GM18519 (cell line): ENCODE results near the gene ARFGEF3.
"Not testable (repeated sequence)": the region's sequence is repeated elsewhere in the genome, so short reads cannot be mapped to it uniquely, and the experiment has no call there.

ENCODE experiments used
- ATAC-seq: cut with Tn5 transposase; IDR thresholded peaks from one replicate; pipeline ENCODE4 v1.9.1; 2021; ENCODE audit warnings: mild to moderate bottlenecking, moderate library complexity; ENCODE audit not compliant: unreplicated experiment, low FRiP score

The ARFGEF3 gene, protein sequence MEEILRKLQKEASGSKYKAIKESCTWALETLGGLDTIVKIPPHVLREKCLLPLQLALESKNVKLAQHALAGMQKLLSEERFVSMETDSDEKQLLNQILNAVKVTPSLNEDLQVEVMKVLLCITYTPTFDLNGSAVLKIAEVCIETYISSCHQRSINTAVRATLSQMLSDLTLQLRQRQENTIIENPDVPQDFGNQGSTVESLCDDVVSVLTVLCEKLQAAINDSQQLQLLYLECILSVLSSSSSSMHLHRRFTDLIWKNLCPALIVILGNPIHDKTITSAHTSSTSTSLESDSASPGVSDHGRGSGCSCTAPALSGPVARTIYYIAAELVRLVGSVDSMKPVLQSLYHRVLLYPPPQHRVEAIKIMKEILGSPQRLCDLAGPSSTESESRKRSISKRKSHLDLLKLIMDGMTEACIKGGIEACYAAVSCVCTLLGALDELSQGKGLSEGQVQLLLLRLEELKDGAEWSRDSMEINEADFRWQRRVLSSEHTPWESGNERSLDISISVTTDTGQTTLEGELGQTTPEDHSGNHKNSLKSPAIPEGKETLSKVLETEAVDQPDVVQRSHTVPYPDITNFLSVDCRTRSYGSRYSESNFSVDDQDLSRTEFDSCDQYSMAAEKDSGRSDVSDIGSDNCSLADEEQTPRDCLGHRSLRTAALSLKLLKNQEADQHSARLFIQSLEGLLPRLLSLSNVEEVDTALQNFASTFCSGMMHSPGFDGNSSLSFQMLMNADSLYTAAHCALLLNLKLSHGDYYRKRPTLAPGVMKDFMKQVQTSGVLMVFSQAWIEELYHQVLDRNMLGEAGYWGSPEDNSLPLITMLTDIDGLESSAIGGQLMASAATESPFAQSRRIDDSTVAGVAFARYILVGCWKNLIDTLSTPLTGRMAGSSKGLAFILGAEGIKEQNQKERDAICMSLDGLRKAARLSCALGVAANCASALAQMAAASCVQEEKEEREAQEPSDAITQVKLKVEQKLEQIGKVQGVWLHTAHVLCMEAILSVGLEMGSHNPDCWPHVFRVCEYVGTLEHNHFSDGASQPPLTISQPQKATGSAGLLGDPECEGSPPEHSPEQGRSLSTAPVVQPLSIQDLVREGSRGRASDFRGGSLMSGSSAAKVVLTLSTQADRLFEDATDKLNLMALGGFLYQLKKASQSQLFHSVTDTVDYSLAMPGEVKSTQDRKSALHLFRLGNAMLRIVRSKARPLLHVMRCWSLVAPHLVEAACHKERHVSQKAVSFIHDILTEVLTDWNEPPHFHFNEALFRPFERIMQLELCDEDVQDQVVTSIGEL (N-terminal part only)

DNA sequence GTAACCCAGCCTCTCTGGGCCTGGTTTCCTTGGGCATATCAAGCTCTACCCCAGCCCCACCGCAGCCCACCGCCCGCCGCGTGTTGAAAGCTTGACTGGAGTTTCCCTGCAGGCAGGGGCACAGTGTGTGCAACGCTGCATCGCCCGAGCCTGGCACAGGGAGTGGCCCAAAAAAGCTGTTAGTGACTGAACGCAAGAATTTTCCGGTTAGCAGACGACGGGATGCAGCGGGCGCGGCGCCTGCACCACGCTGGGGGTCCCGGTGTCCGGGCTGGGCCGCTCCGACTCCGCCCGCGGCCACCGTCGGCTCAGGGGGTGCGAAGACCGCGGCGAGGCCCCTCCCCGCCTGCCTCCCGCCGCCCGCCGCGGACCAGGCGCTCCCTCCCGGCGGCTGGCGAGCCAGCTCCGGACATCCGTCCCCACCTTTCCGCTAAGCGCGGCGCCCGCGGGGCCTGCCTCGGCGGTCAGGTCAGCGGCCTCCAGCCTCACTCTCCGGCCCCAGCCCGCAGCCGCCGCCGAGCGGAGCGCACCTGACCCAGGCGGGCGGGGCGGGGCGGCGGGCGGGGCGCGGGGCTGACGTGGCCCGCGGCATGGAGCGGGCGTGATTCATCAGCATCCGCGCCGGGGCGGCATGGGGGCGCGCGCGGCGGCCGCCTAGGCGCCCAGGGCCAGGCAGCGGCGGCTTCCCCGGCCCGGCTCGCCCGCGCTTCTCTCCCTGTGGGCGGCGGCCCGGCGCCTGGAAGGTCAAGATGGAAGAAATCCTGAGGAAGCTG lies at the start of gene ARFGEF3:
ARFGEF3 (plus strand) TSS at position 602 of the 773 bp plus-strand sequence; CDS start at position 750, 148 bp downstream.
- peak; percentile 60 for ATAC-seq

DNA sequence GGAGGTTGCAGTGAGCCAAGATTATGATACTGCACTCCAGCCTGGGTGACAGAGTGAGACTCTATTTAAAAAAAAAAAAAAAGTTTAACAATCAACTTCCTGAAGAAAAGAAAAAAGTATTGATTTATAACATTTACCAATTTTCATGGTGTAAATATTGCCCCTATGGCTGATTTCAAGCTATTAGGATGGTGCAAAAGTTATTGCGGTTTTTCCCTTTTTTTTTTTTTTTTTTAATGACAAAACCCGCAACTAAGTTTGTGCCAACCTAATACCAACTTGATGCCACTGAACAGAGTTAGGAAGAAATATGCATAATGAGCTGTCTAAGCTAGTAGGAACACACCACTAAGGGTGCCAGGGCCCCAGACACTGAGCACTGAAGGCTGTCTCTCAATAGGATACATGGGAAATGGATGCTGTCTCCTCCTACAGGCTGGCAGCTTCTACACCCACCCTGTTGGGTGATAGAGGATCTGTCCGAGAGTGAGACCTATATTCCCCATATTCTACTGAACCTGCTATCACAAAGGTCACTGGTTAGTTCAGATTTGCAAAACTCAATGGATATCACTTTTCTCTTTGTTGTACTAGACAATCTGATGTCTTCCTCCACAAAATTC lies 48.0 kb upstream of the ARFGEF3 start:
- no peak for ATAC-seq

DNA sequence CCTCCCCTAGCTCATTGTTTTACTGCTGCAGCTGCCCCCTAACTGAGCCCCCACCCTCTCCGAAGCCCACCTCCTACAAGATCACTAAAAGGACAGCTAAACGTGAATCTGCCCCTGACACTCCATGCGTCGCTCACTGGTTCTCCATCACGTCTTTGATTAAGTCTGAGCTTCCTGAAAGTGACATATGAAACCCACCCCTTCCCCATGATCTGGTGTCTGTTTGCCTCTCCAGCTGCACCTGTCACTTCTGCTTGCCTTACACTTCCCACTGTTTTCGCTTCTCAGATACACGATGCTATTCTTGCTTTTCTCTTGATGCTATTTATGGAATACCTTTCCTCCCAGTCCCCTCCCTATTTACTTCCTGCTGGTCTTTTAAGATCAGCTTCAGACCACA lies 46.5 kb upstream of the ARFGEF3 start:
- no peak for ATAC-seq

DNA sequence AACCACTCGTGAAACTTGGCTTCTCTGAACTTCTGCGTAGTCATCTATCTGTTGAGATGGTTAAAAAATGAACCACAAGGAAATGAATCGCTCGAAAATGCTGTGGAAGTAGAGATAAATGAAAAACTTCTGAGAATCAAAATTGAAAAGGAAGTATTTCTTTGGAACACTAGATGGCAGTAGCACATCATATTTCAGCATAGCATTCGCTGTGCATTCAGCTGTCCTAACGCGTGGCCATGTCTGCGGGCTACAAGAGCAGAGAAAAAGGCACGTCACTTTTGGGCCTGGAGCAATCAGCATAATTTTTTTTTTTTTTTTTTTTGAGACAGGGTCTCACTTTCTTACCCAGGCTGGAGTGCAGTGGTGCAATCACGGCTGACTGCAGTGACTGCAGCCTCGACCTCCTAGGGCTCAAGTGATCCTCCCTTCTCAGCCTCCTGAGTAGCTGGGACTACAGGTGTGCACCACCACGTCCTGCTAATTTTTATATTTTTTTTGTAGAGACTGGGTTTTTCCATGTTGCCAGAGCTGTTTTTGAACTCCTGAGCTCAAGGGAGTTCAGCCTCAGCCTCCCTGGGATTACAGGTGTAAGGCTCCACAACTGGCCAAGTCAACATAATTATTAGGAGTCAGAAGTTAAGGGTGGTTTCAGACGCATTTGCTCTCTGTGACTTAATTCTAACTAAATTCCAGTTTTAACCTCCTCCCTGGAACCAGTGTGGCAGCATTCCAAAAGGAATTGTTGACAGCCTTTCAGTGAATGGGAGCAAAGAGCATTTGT lies 45.7 kb upstream of the ARFGEF3 start:
- ATAC-seq, result no peak

DNA sequence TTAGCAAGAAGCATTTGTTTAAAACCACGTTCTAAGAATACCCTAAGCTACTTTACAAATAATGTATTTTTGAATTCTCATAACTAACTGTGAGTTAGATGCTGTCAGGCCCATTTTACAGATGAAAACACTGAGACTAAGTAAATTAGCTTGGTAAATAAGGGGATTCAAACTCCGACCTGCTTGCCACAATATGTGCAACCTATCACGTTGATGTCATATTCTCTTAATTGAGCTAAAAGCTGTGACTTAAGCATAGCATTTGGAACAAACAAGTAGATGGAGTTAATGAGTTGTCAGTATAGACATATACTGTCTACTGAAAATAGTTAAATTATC lies 45.1 kb upstream of the ARFGEF3 start:
- no peak for ATAC-seq

DNA sequence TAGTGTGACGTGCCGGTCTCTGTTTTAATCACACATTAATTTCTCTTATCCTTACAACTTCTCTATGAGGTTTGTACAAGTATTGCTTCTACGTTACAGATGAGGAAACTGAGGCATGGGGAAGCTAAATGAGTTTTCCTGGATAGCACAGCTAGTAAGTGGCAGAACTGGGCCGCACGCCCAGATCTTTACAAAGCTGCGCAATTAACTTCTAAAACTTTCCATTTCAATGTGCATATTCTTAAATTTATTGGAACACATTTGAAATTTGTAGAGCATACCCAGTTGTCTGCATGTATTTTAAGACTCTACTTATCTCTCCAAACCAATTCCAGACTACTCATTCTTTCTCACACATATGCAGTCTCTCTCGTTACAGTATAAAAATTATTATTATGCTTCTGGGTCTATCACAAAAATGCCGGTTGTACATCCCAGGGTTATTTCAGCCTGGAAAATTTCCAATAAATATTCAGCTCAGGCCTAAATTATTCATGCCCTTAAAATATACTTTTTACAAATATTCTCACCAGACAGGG lies 44.3 kb upstream of the ARFGEF3 start:
- no peak for ATAC-seq

DNA sequence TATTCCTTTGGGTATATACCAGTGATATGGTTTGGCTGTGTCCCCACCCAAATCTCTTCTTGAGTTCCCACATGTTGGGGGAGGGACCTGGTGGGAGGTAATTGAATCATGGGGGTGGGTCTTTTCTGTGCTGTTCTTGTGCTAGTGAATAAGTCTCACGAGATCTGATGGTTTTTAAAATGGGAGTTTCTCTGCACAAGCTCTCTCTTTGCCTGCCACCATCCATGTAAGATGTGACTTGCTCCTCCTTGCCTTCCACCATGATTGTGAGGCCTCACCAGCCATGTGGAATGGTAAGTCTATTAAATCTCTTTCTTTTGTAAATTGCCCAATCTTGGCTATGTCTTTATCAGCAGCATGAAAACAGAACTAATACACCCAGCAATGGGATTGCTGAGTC lies 42.5 kb upstream of the ARFGEF3 start:
- ATAC-seq, result not testable (repeated sequence)

DNA sequence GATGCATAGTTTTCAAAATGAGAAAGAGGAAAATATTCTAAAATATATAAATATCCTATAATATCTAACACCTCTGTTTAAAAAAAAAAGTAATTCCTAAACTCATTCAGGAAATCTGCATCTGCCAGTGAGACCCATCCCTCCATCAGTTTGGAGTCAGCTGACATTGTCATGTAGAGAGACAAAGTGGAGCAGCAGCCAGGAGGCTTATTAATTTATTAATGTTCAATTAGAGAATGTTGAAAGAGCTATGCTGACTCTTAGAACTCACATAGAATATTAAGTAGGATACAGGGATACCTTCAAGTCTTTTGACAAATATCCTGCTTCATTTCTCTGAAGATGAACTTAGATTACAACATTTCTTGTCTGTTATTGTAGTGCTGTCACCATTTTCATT lies 41.8 kb upstream of the ARFGEF3 start:
- ATAC-seq, result no peak

DNA sequence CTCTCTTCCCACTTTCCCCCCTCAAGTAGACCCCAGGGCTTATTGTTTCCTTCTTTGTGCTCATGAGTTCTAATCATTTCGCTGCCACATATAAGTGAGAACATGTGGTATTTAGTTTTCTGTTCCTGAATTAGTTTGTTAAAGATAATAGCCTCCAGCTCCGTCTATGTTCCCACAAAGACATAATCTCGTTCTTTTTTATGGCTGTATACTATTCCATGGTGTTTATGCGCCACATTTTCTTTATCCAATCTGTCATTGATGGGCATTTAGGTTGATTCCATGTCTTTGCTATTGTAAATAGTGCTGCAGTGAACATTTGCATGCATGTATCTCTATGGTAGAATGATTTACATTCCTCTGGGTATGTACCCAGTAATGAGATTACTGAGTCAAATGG lies 37.6 kb upstream of the ARFGEF3 start:
- ATAC-seq, result no peak

DNA sequence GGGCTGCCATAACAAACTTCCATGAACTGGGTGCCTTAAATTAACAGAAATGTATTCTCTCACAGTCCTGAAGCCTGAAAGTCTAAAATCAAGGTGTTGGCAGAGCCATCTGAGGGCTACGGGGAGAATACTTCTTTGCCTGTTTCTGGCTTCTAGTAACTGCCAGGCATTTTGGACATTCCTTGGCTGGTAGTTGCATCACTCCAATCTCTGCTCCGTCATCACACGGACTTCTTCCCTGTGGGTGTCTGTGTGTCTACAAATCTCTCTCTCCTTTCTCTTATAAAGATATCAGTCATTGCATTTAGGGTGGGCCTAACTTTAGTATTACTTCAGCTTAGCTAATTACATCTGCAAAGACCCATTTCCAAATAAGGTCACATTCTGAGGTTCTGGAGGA lies 33.6 kb upstream of the ARFGEF3 start:
- no peak for ATAC-seq

DNA sequence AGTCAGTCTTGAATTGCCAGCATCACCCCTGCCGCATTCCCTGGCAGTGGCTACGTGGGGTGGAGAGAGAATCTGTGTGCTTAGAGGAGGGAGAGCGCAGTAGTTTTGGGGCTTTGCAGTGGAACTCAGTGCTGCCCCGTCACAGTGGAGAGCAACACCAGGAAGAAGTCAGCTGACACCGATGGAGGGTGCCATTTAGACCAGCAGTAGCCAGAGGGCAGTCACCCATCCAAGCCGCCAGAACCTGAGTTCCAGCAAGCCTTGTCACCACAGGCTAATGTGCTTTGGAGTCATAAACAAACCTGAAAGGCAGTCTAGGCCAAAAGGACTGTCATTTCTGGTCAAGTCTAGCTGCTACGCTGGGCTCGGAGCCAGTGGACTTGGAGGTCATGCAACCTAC lies 32.5 kb upstream of the ARFGEF3 start:
- no peak for ATAC-seq

DNA sequence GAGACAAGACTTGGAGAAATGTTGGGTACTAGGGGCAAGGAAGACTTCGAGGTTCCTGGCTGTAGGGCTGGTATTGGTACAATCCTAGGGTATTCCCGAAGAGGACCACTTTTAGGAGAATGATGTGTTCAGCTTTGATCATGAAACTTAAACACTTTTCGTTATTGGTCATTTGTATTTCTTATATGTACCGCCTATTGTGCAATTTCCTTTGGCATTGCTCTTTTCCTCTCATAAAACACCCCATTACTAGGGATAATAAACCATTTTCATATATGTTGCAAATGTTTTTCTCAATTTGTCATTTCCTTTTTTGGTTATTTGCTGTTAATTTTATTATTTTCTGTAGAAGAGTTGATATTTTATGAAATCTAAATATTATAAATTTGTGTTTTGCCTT lies 18.9 kb upstream of the ARFGEF3 start:
- no peak for ATAC-seq

DNA sequence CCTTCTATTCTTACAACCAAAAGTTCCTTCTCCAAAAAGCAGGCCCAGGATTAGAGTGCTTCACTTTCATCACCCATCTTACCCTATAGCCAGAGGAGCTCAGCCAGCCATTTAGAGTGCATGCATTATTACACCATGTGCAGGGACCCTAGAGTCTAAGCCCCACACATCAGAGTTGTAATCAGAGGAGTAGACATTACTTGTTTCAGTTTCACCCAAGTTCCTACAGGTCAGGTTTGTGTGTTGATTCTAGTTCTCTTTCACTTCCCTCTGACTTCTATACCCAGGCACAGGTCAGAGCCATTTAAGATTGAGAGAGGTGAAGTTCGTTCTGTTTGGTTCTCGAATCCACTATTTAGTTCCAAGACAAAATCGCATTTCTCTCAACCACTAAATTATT lies 16.3 kb upstream of the ARFGEF3 start:
- ATAC-seq, result peak; percentile 98

DNA sequence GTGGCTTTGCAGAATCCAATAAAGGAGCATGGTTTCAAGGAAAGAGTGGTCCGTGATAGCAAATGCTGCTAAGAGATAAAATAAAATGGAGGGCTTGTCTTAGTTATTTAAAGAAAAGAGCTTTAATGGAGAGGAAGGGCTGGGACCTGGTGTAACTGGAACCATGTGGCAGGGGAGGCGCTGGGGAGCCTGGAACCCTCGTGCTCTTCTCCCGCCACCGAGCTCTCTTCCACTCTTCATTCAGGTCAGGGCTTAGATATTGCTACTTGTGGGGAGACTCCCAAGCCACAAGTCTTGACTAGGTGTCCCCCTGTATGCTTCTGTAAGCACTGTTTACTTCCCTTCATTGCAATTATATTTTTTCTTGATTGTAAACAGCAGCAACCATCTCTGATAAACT lies 15.2 kb upstream of the ARFGEF3 start:
- ATAC-seq, result no peak

DNA sequence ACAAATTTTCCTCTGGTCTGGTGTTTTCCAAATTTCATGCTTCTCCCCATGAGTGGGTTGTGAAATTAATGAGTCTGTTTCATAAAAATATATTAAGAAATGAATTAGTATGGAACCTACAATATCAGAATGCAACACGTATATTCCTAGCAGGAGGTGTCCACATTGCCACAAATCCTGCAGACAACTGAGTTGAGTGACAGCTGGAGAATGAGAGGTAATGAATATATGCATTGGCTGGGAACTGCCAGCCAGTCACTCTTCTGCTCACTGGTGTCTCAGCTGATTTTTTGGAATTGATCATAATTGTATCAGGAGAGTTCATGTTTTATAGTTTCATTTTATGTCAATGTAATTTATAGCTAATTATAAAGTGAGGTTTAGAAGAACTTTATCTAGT lies 6.3 kb upstream of the ARFGEF3 start:
- no peak for ATAC-seq

DNA sequence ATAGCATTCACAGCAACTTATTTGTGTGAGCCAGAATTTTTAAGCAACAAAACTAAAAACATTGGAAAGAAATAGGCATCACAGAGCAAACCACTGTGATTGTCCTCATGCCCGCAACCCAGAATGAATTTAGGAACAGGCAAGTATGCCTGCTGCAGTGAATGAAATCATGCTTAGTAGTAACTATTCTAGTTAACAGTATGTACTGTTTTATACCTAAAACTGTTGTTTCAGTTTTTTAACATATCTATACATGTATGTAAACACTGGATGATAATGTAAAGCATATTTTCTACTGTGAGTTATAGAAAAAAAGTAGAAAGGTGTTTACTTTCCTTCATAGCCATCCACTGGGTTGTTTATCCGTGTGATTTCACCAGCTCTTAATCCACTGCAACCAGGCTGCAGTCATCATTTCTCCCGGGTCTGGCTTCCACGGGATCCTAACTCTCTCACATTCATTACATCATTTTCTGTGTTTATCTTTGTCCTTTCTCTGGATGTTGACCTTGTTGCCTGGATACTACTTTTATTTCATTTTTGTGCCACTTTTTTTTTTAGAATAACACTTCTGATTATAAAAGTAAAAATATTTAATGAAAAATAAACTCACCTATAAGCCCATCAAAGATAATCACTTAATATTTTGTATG lies 3.6 kb upstream of the ARFGEF3 start:
- ATAC-seq, result no peak

DNA sequence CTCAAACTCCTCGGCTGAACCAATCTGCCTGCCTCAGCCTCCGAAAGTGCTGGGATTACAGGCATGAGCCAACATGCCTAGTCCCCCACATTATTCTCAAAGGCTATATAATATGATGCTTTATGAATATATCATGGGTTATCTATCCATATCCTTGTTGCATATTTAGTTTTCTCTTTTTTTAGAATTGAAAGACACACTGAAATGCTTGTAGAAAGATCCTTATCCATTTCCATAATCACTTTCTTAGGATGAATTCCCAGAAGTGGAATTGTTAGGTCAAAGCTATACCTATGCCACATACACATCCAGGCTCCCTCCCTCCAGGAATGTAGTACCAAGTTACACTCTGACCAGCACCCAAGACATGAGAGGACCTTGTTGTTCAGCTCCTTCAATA lies 2.5 kb upstream of the ARFGEF3 start:
- no peak for ATAC-seq
